Adrenal gland (tissue), 12 donors: ENCODE results near the gene IFI27L1. TPM values are rescaled to one million over a fixed set of nuclear protein-coding genes. Genes with fewer than 3 reads are reported as not detected.

ENCODE experiments used
- DNase-seq, 7 donors: peaks; one replicate each; pipeline ENCODE4 v3.0.0-alpha.2; 2019 to 2020
- H3K27ac ChIP-seq, 5 donors: fragments of 200-600 bp; sonication (generic) in 4 of 5; 1 replicate in 3 of 5; 2 replicates in 2 of 5; pipeline versions ENCODE4 v1.5.1 to v1.8.0; 2016 to 2020; ENCODE audit warnings: mild to moderate bottlenecking in 1 of 5
- H3K27me3 ChIP-seq: fragments of 200-600 bp; 2 replicates; pipeline ENCODE4 v1.8.0; 2021
- H3K36me3 ChIP-seq, 2 donors: fragments of 200-600 bp; replicated peaks in 1 of 2; 1 replicate in 1 of 2; 2 replicates in 1 of 2; pipeline versions ENCODE4 v1.5.1 to v1.8.0; 2018 to 2022
- H3K4me1 ChIP-seq, 2 donors: fragments of 200-600 bp; replicated peaks in 1 of 2; 1 replicate in 1 of 2; 2 replicates in 1 of 2; pipeline versions ENCODE4 v1.5.1 to v1.8.0; 2018 to 2021
- H3K4me3 ChIP-seq, 4 donors: fragments of 200-600 bp; sonication (generic) in 3 of 4; one replicate each; pipeline ENCODE4 v1.5.1; 2016 to 2018
- H3K9me3 ChIP-seq, 3 donors: fragments of 200-600 bp; sonication (generic) in 1 of 3; replicated peaks in 1 of 3; 1 replicate in 2 of 3; 2 replicates in 1 of 3; pipeline versions ENCODE4 v1.5.1 to v1.8.0; 2016 to 2021
- POLR2A ChIP-seq, 2 donors: fragments of 450-650 bp; IDR thresholded peaks; one replicate each; pipeline ENCODE4 v1.6.1; 2017; ENCODE audit warnings: antibody characterized with exemption in 2 of 2, mild to moderate bottlenecking in 2 of 2, moderate library complexity in 1 of 2
- WGBS, 4 donors: extraction: QIAGEN DNeasy Blood & Tissue Kit in 2 of 4; methylation state at CpG; one replicate each; pipeline versions ENCODE4 v1.1.5 to v1.1.7; 2013 to 2017; 5-methylcytosine and 5-hydroxymethylcytosine counted together
- intact Hi-C, 2 donors: fragments of 100-400 bp; cut with DNase I; formaldehyde crosslinking; loops; one replicate each; pipeline versions ENCODE4 v1.14.1 to v1.15.0; 2022 to 2023
- polyA plus RNA-seq, 3 donors: library from polyadenylated mRNA; stranded (reverse); fragments of 200-250 nt in 2 of 3; fragments of 350-450 nt in 1 of 3; fragmentation: Illumina TruSeq in 1 of 3; extraction: RNeasy Lipid Tissue Mini Kit (QIAGEN cat#74804) in 1 of 3; gene quantifications; one replicate each; pipeline ENCODE4 v1.2.3, GENCODE V29; 2013 to 2014
- total RNA-seq, 9 donors: library from RNA; depleted of rRNA in 4 of 9; stranded (reverse); fragments of >200 nt in 4 of 9; fragments of 120-200 nt in 1 of 9; fragmentation: NEBNext Ultra II Directional in 1 of 9; extraction: Animal tissue kit (Norgen Biotek cat#: 25700) in 1 of 9; gene quantifications; one replicate each; pipeline versions ENCODE4 v1.1.0 to v1.2.4, GENCODE V29; 2013 to 2023
- TF ChIP-seq, protein P1 (sequence below), 6 experiments: fragments of 450-650 bp in 4 of 6; fragments of 200-600 bp in 2 of 6; sonication (generic) in 1 of 6; IDR thresholded peaks; 1 replicate in 5 of 6; 2 replicates in 1 of 6; pipeline versions ENCODE4 v1.5.1 to v1.8.0; 2016 to 2021; ENCODE audit warnings: antibody characterized with exemption in 6 of 6, mild to moderate bottlenecking in 2 of 6, moderate library complexity in 1 of 6
- donor health status: healthy with polysubstance abuse.
- donor health status: Bipolar disorder and iron deficiency.
- donor health status: DM: yes; HTN: yes; CAD: no.
- donor health status: DM: no; HTN: no; CAD: no.
- donor health status: DM: no; HTN: no; CAD: no.
- donor health status: DM: yes; HTN: yes; CAD: no.

IFI27L1 gene
- total and polyA plus RNA-seq, 12 donors, result 39.7 to 233 (median 68.7) TPM

- no peaks in the 10 kb centered on the region for H3K9me3 ChIP-seq
- peak overlapping the region in 3 of 4 donors; percentile 22 to 61 (median 33) for H3K4me3 ChIP-seq
- TF ChIP-seq POLR2A (IDR thresholded peaks at IDR 0.05), result peak in 1 of 2 donors; percentile 14
- TF ChIP-seq, protein P1, sequence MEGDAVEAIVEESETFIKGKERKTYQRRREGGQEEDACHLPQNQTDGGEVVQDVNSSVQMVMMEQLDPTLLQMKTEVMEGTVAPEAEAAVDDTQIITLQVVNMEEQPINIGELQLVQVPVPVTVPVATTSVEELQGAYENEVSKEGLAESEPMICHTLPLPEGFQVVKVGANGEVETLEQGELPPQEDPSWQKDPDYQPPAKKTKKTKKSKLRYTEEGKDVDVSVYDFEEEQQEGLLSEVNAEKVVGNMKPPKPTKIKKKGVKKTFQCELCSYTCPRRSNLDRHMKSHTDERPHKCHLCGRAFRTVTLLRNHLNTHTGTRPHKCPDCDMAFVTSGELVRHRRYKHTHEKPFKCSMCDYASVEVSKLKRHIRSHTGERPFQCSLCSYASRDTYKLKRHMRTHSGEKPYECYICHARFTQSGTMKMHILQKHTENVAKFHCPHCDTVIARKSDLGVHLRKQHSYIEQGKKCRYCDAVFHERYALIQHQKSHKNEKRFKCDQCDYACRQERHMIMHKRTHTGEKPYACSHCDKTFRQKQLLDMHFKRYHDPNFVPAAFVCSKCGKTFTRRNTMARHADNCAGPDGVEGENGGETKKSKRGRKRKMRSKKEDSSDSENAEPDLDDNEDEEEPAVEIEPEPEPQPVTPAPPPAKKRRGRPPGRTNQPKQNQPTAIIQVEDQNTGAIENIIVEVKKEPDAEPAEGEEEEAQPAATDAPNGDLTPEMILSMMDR (IDR thresholded peaks at IDR 0.05), result no peak
- peak overlapping the region in 4 of 5 donors; percentile 68 to 89 (median 80) for H3K27ac ChIP-seq
- peaks cover 0 to 6% of the 10 kb centered on the region in 2 donors for H3K36me3 ChIP-seq
- intact Hi-C loops, result loop anchor here in 1 of 2 donors (10.0 kb wide), 1 partner anchor 55 kb away; no protein-coding TSS in a partner anchor
- peak; percentile 67 to 82 (median 73) for DNase-seq
- peaks cover 4 to 11% of the 10 kb centered on the region in 2 donors for H3K4me1 ChIP-seq
- WGBS, 4 donors, result 0 to 1% (median 1%) methylated on average over 12 of the region's 12 CpGs
- no peaks in the 10 kb centered on the region for H3K27me3 ChIP-seq
Observed at GRCh38 chr14:94129758-94130414, 48.8 kb downstream of the IFI27L1 start.

GRCh38 chr14:94132285-94132887, 51.3 kb downstream of the IFI27L1 start:
- TF ChIP-seq, protein P1 (IDR thresholded peaks at IDR 0.05), result peak; percentile 50 to 83 (median 68)
- TF ChIP-seq POLR2A (IDR thresholded peaks at IDR 0.05), result no peak
- peak; percentile 41 to 79 (median 61) for DNase-seq
- Histone ChIP-seq H3K27me3 (no peaks in the 10 kb centered on the region), H3K9me3 (no peaks in the 10 kb centered on the region), H3K27ac (no peak overlapping the region), H3K4me1 (peaks cover 4 to 11% of the 10 kb centered on the region in 2 donors), H3K36me3 (peaks cover 0 to 2% of the 10 kb centered on the region in 2 donors), H3K4me3 (no peak overlapping the region)
- intact Hi-C loops, result no loop called here
- 41 to 48% (median 43%) methylated on average over 4 of the region's 4 CpGs for WGBS, 4 donors

DNA sequence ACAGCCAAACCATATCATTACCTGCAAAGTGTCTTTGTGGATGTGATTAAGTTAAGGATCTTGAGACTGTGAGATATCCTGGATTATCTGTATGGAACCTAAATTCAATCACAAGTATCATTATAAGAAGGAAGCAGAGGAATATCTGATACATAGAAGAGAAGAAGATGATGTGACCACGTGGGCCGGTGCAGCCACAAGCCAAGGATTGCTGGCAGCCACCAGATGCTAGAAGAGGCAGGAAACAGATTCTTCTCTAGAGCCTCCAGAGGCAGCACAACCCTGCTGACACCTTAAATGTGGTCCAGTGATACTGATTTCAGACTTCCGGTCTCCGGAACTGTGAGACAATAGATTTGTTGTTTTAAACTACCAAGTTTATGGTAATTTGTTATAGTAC, 54.4 kb downstream of the IFI27L1 start:
- TF ChIP-seq, protein P1 (IDR thresholded peaks at IDR 0.05), result no peak
- TF ChIP-seq POLR2A (IDR thresholded peaks at IDR 0.05), result no peak
- Histone ChIP-seq H3K4me1 (peaks cover 0 to 1% of the 10 kb centered on the region in 2 donors), H3K27ac (no peak overlapping the region), H3K9me3 (no peaks in the 10 kb centered on the region), H3K27me3 (no peaks in the 10 kb centered on the region), H3K36me3 (no peaks in the 10 kb centered on the region), H3K4me3 (no peak overlapping the region)
- intact Hi-C loops, result loop anchor here in 1 of 2 donors (5.0 kb wide), 1 partner anchor 98 kb away; no protein-coding TSS in a partner anchor
- WGBS, 4 donors, result 76 to 90% (median 83%) methylated on average over 4 of the region's 4 CpGs
- peak in 1 of 7 donors; percentile 13 for DNase-seq

GRCh38 chr14:94136575-94137331, 55.6 kb downstream of the IFI27L1 start:
- Histone ChIP-seq H3K36me3 (no peaks in the 10 kb centered on the region), H3K9me3 (no peaks in the 10 kb centered on the region), H3K27ac (no peak overlapping the region), H3K27me3 (no peaks in the 10 kb centered on the region), H3K4me3 (no peak overlapping the region), H3K4me1 (no peaks in the 10 kb centered on the region)
- 27 to 34% (median 29%) methylated on average over 16 to 18 of the region's 18 CpGs for WGBS, 4 donors
- DNase-seq, result peak; percentile 86 to 97 (median 95)
- no peak for TF ChIP-seq POLR2A (IDR thresholded peaks at IDR 0.05)
- TF ChIP-seq, protein P1 (IDR thresholded peaks at IDR 0.05), result peak; percentile 92 to 98 (median 96)
- intact Hi-C loops, result loop anchor here (2.0 to 5.0 kb wide), 2 partner anchors 99 to 100 kb away; no protein-coding TSS in a partner anchor
